GM10266 (cell line): ENCODE measurements around the gene GADD45A.

Experiments
- DNase-seq: peaks from one replicate; pipeline ENCODE4 v3.0.0; 2012; ENCODE audit errors: extremely low spot score
- CTCF ChIP-seq: IDR thresholded peaks from 2 replicates; pipeline ENCODE4 v1.5.1; 2012; ENCODE audit warnings: mild to moderate bottlenecking, low read depth; ENCODE audit not compliant: control insufficient read depth, insufficient read depth; ENCODE audit errors: missing control alignments

GADD45A gene

DNA sequence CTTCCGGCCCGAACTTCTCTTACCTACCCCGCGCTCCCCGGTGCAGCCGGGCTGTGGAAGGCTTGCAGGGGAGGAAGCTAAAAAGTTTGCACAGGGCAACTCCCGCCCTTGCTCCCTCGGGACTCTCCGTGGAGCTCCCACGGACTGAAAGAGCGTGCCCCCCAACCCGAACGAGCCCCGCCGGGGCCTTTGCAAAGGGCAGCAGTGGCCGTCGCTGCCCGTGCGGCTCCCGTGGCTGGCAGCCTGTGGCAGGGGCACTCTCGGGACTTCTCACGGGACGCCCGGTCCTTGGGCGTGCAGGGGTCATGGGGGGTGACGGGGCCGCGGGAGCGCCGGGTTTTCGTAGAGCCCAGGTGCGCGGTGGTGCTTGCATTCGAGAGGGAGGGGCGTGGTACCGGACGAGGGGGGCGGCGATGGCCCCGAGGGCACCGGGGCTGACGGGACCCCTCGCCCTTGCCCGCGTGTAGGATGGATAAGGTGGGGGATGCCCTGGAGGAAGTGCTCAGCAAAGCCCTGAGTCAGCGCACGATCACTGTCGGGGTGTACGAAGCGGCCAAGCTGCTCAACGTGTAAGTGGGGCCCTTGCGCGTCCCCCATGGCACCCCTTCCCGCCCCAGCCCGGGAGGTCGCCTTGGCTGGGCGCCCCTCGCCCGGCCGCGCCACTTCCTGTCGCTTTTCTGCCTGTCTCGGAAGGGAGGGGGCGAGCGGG is 711 bp downstream of the GADD45A start:
- TF ChIP-seq CTCF: no peak
- DNase-seq: peak; percentile 50

- TF ChIP-seq CTCF: peak; percentile 35
- DNase-seq: peak; percentile 44
Measured at GRCh38 chr1:67686267-67687197, 1.5 kb downstream of the GADD45A start.

GRCh38 chr1:67687198-67687545 is 2.2 kb downstream of the GADD45A start:
- DNase-seq: peak; percentile 14
- no peak for TF ChIP-seq CTCF

DNA sequence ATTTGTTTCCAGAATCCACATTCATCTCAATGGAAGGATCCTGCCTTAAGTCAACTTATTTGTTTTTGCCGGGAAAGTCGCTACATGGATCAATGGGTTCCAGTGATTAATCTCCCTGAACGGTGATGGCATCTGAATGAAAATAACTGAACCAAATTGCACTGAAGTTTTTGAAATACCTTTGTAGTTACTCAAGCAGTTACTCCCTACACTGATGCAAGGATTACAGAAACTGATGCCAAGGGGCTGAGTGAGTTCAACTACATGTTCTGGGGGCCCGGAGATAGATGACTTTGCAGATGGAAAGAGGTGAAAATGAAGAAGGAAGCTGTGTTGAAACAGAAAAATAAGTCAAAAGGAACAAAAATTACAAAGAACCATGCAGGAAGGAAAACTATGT is 2.6 kb downstream of the GADD45A start:
- TF ChIP-seq CTCF: no peak
- no peak for DNase-seq

DNA sequence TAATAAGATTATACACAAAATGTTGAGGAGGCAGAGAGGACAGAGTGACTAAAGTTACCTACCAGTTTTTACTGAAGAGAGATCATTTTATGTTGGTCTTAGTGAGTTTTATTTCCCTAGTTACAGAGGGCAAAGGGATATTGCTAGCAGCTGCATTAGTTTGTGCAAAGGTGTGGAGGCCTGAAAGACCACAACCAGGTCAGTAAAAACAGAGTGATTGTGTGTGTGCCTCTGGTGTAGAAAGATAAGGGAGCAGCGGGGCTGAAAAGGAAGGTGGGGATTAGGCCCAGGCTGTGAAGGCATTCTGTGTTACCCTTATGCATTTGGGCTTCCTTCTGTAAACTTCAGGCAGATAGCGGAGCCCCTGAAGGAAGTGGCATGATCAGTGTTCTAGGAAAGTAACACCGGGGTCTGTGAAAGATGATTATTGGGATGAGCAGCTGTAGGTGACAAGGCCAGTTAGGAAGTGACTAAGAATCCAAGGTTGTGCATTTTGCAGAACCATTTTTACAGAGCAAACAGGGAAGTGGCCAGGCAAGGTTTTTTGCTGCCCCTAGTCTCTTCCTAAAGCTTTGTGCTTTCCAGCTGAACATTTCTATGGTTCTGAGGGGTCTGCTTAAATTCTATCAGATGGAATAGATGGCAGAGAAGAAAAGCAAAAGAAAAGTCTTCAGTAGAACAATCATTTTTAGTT is 3.7 kb downstream of the GADD45A start:
- TF ChIP-seq CTCF: no peak

DNA sequence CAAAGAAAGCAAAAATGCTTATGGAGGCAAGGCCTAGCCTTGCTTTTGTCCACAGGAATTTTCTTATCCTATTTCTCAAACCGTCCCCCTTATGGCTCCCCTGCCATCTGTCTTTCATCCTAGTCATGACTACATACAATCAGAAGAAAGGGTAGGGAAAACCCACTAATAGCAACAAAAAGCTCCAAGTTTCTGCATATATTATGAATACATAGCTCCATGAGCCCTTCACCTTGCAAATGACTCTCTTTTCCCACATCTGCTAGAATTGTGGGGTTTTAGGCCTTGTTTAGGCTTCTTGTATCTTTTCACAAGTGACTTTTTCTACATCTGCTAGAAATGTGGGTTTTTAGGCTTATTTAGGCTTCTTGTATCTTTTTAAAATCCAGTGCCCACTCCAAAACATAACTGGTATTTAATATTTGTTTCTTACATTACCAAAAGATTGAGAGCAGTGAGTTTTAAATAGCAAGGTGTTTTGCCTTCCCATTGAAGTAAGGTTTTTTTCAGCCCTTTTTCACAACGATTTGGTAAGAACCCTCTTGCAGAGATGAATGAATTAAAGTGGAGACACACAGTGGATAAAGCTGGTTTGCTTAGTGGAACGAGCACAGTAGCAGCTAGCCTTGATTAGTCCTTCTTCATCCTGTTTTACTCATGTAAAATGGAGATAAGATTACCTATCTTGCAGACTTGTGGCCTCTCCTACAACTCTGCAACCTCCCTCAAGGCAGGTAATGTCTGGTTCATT is 4.4 kb downstream of the GADD45A start:
- no peak for DNase-seq
- no peak for TF ChIP-seq CTCF

More for the DNA sequence above, 3.7 kb downstream of the GADD45A start:
- no peak for DNase-seq
